HG02973 (cell line): Measurements from ENCODE around the gene IGSF21.

Experiments used
- ATAC-seq: cut with Tn5 transposase; IDR thresholded peaks from one replicate; pipeline ENCODE4 v1.9.1; 2021; ENCODE audit warnings: moderate library complexity; ENCODE audit not compliant: unreplicated experiment

Gene IGSF21

GRCh38 chr1:18093646-18094045, 14.0 kb upstream of the IGSF21 start:
- no peak for ATAC-seq

DNA sequence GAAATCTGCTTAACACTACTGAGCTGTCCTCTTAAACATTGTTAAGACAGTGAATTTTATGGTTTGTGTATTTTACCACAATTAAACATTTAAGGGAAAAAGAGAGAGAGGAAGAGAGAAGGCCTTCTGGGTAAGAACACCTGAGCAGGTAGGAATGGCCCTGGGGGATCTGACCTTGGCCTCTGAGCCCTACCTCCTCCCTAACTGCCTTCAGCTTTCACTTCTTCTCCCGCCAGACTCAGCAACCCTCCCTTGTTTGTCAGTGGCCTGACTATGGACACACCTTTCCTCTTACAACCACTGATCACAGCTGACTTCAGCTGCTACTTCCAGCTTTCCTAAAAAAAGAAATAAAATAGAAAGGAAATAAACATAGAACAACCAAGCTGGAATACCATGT, 13.5 kb upstream of the IGSF21 start:
- ATAC-seq: no peak

DNA sequence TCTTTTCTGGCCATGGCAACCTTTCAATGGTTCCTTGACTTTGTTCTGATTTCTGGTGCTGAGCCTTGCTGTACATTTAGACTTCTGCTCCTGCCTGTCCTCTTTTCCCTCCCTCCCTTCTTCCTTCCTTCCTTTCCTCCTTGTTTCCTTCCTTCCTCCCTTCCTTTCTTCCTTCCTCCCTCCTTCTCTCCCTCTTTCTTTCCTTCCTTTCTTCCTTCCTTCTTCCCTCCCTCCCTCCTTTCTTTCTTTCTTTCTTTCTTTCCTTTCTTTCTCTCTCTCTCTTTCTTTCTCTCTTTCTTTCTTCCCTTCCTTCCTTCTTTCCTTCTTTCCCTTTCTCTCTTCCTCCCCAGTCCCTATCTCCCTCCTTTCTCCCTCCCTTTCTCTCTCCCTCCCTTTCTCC, 10.4 kb upstream of the IGSF21 start:
- no peak for ATAC-seq

DNA sequence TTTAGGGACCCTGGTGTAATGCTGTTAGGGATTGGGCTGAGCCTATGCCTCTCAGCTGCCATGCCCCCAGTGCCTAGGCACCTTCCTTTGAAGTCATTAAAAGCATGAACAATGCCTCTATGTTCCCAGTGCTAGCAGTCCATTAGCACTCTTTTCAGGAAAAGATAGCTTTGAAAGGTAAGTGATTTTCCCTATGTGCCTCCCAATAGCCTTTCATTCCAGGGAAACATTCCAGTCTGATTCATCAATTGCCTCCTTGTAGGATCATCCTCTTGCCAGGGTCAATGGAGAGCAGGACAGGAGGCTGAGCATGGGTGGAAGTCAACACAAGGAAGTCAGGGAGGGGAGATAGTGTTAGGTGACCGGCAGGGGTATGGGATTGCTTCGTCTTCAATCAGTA, 8.6 kb upstream of the IGSF21 start:
- ATAC-seq: no peak

DNA sequence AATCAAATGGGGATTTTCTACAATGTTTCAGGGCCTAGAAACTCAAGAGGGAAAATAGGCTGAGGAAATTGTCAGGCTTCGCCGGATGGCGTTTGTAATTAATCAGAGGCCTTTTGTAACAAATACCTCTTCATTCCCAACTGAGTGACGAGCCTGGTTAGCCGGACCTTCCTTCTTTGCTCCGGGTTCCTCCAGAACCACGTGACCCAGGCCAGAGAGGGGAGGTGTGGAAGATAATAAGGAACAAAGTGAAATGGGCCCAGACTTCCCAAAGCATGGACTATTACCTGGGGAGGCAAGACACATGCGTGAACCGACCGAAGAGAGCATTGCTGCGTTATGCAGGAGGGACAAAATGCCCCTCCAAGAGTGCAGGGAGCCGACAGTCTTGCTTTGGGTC, 7.5 kb upstream of the IGSF21 start:
- no peak for ATAC-seq

DNA sequence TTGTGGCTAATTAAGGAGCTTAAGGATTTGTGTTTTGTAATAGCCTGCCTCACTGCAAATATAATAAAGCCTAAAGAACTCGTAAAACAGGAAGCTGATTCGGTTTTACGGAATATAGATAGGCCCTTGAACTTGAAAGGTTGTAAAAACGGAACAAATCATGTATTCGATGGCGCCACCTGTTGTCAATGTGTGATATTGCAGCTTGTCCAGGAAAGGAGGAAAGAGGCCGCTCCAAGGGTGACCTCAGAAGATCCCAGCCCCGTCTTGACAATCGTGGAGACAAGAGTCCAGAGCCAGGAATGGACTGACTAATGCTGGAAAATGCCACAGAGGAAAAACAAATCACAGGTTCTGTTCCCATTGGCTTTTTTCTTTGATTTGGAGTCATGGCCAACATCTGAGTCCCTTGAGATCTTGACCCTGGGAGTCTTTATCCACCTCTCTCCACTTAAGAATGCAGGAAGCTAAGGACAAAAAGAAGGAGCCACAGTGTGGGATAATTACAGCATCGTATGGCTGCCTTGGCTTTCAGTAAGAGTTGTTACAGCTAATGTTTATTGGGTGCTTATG, 7.0 kb upstream of the IGSF21 start:
- ATAC-seq: no peak

GRCh38 chr1:18101508-18101907, 6.1 kb upstream of the IGSF21 start:
- no peak for ATAC-seq

DNA sequence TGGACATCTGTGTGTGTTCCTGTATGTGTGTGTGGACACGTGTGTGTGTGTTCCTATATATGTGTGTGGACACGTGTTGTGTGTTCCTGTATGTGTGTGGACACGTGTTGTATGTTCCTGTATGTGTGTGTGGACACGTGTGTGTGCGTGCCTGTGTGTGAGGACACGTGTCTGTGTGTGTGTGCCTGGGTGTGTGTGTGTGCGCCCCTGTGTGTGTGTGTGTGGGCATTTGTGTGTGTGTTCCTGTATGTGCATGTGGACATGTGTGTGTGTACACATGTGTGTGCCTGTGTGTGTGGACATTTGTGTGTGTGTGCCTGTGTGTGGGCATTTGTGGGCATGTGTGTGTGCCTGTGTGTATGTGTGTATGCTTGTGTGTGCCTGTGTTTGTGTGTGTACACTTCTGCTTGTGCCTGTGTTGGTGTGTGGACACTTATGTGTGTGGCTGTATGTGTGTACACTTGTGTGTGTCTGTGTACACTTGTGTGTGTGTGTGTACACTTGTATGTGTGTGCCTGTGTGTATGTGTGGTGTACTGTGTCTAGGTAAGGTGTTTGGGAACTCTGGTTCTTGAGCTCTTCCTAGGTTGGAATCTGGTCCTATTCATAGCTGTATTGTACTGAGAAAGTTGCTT, 3.7 kb upstream of the IGSF21 start:
- ATAC-seq: no peak

DNA sequence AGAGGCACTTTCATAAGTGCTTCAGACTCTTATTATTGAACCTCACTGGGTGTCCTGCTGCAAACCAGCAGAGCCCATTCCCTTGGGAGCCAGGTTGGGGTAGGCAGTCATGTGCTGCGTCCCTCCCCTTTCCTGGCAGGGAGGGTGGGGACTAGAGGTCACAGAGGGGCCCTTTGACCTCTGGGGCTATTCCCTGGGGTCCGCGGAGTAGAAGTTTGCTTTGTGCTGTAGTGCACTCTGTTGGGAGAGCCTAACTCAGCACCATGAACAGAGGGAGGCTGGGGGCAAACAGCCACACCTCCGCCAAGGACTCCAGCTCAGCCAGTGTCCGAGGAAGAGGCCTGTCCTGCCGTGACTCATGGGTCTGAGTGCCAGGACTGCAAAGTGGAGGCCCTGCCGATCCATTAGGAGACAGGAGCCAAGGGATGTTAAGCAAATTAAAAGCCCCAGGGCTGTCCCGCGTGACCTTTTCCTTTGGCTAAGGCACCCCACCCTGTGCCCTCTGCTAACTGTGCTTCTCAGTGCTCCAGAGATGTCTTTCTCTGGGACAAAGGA, 3.0 kb upstream of the IGSF21 start:
- ATAC-seq: no peak

DNA sequence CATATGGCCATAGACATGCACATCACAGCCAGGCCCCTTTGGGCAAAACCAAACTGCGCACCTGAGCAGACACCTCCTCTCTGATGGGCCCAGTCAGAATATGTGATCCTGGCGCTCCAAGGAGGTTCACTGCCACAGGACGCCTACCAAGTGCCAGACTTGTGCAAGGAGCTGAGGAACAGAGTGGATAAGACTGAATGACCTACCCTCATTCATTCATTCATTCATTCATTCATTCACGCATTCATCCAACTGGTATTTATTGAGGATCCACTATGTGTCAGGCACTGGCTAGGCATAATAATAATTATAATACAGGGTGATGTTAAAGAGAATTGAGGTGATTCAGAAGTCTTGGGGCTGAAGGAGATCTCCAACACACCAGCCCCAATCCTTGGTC, 2.4 kb upstream of the IGSF21 start:
- no peak for ATAC-seq

GRCh38 chr1:18108299-18109057, 880 bp downstream of the IGSF21 start:
- no peak for ATAC-seq

DNA sequence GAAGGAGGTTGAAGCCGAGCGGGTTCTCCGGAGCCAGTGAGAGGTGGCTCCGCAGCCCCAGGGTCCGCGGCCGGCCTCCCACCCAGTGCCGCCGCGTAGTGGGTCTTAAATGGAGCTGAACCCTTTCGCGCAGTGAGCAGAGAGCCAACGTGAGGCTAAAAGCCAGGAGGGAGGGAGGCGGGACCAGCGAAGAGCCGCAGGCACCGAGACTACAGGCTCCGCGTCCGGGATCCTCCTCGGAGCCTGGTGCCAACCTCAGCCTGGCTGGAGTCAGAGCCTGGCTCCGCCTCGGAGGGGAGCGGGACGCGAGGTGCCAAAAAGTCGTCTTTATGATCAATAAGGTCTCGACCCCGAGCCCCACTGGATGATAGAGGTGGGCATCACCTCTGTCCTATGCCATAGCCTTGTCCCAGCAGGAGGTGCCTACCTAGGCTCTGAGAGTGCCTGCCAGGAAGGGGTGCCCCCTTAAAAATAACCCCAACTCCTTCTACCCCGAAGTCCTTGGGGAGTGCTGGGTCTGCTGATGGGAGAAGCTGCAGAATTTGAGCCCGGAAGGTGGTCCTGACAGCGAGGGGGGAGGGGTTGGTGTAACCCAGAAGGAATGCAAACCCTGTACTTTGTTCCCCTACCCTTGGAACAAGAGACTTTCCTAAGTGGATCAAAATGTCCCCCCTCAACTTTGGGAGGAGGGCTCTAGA, 1.6 kb downstream of the IGSF21 start:
- no peak for ATAC-seq

GRCh38 chr1:18109756-18110597, 2.4 kb downstream of the IGSF21 start:
- ATAC-seq: no peak

DNA sequence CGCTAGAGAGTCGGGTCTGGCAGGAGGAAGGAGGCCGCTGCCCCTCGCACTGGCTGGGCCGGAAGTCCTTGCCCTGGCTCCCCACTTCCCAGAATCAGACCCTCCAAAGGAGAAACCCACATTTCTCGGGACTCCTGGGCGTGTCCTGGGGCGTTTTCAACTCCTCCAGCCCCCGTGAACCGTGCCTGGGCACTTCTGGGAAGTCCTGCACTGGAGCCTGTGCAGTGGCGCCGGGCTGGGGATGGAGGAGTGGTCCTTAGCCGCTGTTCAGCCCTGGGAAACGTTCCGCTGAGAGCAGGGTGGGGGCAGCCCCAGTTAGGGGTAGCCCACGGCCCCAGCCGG, 3.0 kb downstream of the IGSF21 start:
- no peak for ATAC-seq

GRCh38 chr1:18110968-18111367, 3.4 kb downstream of the IGSF21 start:
- no peak for ATAC-seq

- no peak for ATAC-seq
These were observed 4.2 kb downstream of the IGSF21 start for GRCh38 chr1:18111605-18112297.

DNA sequence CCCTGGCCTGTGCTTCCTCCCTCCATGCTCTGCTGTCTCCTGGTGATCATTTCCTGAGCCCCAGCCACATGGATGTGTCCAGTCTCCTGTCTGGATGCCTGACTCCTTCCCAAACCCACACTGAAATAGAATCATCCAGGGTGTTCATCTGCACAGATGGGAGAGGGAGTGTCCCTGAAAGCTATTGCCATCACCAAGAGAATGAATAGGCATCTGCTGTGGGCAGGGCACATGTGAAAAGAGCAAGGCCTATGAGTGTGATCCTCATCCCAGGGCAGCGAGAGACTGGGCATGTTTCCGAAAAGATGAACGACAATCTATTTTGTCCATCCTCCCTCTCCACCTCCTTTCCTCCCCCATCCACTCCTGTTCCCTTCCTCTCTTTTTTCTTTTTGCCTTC, 5.0 kb downstream of the IGSF21 start:
- ATAC-seq: no peak

GRCh38 chr1:18114726-18115410, 7.3 kb downstream of the IGSF21 start:
- ATAC-seq: no peak

- ATAC-seq: no peak
These were observed 9.2 kb downstream of the IGSF21 start for GRCh38 chr1:18116777-18117176.

DNA sequence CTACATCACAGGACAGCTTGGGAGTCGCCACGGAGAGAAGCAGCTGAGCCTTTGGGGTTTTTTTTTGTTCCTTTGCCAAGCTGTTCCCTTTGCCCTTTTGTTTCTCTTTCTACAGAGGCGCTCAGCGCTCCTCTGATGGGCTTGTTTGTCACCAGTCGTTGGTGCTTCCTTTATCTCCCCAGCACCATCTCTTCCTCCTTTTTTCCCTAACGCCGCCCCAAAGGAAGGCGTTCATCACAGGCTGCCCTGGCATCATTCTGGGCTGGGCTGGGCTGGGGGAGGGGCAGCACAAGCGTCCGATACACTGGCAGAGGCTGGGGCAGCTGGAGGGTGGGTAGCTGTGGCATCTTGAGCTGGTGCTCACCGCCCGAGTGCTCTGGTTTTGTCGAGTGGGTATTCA, 10.5 kb downstream of the IGSF21 start:
- no peak for ATAC-seq
